Measurements from ENCODE around the gene PPP2R1A. TPM values are rescaled to one million over a fixed set of nuclear protein-coding genes. Genes with fewer than 3 reads are reported as not detected.

Gene PPP2R1A
- total RNA-seq, 6 donors from 2014 or later: 90.1 to 214 (median 177) TPM

DNA sequence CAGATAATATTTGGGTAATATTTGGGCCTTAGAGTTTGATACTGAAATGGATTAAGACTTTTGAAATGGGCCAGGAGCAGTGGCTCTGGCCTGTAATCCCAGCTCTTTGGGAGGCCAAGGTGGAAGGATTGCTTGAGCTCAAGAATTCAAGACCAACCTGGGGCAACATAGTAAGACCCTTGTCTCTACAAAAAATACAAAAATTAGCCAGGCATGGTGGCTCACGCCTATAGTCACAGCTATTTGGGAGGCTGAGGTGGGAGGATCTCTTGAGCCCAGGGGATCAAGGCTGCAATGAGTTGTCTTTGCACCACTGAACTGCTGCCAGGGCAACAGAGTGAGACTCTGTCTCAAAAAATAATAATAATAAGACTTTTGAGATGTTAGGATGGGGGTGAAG lies 17.5 kb upstream of the PPP2R1A start:
- no peaks in the 10 kb centered on the region for H3K27me3 ChIP-seq
- ATAC-seq (ENCODE audit: low FRiP score in 2 of 2) (no peak), DNase-seq (no peak)
- H3K36me3 ChIP-seq: peaks cover 0 to 22% (median 9%) of the 10 kb centered on the region in 4 donors
- peaks cover 5 to 20% (median 10%) of the 10 kb centered on the region in 4 donors for H3K4me1 ChIP-seq
- peak overlapping the region in 2 of 4 donors; percentile 89 to 93 for H3K27ac ChIP-seq
- TF ChIP-seq, protein P1, sequence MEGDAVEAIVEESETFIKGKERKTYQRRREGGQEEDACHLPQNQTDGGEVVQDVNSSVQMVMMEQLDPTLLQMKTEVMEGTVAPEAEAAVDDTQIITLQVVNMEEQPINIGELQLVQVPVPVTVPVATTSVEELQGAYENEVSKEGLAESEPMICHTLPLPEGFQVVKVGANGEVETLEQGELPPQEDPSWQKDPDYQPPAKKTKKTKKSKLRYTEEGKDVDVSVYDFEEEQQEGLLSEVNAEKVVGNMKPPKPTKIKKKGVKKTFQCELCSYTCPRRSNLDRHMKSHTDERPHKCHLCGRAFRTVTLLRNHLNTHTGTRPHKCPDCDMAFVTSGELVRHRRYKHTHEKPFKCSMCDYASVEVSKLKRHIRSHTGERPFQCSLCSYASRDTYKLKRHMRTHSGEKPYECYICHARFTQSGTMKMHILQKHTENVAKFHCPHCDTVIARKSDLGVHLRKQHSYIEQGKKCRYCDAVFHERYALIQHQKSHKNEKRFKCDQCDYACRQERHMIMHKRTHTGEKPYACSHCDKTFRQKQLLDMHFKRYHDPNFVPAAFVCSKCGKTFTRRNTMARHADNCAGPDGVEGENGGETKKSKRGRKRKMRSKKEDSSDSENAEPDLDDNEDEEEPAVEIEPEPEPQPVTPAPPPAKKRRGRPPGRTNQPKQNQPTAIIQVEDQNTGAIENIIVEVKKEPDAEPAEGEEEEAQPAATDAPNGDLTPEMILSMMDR (IDR thresholded peaks at IDR 0.05): no peak
- TF ChIP-seq POLR2A (IDR thresholded peaks at IDR 0.05) (no peak), EP300 (IDR thresholded peaks at IDR 0.05) (no peak), POLR2AphosphoS5 (IDR thresholded peaks at IDR 0.05) (no peak)
- 97 to 100% methylated on average over 1 of the region's 1 CpG for WGBS, 2 donors
- no peak overlapping the region for H3K4me3 ChIP-seq
- H3K9me3 ChIP-seq: no peaks in the 10 kb centered on the region

DNA sequence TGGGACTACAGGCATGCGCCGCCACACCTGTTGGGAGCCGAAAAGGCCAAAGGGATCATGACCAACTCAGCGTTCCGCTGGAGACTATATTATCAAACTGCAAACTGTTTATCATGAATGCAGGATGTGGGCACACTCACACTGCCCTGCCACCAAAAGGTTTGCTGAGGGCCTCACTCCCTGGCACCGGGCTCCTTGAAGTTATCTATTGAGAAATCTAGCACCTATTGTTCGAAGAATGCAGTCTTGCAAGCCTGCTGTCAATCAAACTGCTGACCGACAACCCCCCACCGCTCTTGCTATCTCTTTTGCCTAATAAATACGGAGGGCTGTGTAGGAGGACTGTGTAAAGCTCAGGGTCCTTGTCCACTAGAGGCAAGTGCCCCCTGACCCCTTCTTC lies 13.3 kb upstream of the PPP2R1A start:
- Histone ChIP-seq H3K27ac (no peak overlapping the region), H3K27me3 (no peaks in the 10 kb centered on the region), H3K4me3 (no peak overlapping the region), H3K9me3 (no peaks in the 10 kb centered on the region), H3K36me3 (no peaks in the 10 kb centered on the region), H3K4me1 (peaks cover 0 to 9% (median 5%) of the 10 kb centered on the region in 4 donors)
- 53 to 68% methylated on average over 10 of the region's 10 CpGs for WGBS, 2 donors
- DNase-seq: no peak
- ATAC-seq (ENCODE audit: low FRiP score in 2 of 2): no peak
- TF ChIP-seq POLR2AphosphoS5 (IDR thresholded peaks at IDR 0.05): no peak
- TF ChIP-seq, protein P1 (IDR thresholded peaks at IDR 0.05): no peak

DNA sequence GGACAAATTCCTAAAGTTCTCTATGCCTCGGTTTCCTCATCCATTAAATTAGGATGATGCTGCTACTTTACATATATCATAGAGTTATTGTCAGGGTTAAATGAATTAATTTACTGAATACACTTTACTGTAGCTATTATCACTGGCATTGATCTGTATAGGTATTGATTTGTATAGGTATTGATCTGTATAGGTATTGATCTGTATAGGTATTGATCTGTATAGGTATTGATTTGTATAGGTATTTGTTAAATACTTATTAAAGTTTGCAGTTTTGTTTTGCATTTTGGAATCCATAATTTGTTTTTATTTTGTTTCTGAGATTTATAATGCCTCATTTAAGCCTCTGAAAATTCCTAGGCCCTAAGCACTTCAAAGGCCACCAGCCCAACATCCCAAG lies 2.4 kb upstream of the PPP2R1A start:
- 100% methylated on average over 1 of the region's 1 CpG for WGBS, 2 donors
- Histone ChIP-seq H3K4me3 (no peak overlapping the region), H3K4me1 (peaks cover 24 to 25% (median 24%) of the 10 kb centered on the region in 4 donors), H3K9me3 (no peaks in the 10 kb centered on the region), H3K27ac (no peak overlapping the region), H3K36me3 (no peaks in the 10 kb centered on the region), H3K27me3 (no peaks in the 10 kb centered on the region)
- no peak for ATAC-seq (ENCODE audit: low FRiP score in 2 of 2)
- no peak for DNase-seq
- TF ChIP-seq POLR2AphosphoS5 (IDR thresholded peaks at IDR 0.05) (no peak), POLR2A (IDR thresholded peaks at IDR 0.05) (no peak)
- TF ChIP-seq, protein P1 (IDR thresholded peaks at IDR 0.05): no peak

- Histone ChIP-seq H3K27me3 (no peaks in the 10 kb centered on the region), H3K36me3 (peaks cover 0 to 9% (median 0%) of the 10 kb centered on the region in 4 donors), H3K4me3 (peak overlapping the region; percentile 5 to 86 (median 72)), H3K9me3 (no peaks in the 10 kb centered on the region), H3K4me1 (peaks cover 28 to 39% (median 33%) of the 10 kb centered on the region in 4 donors), H3K27ac (peak overlapping the region; percentile 73 to 100 (median 94))
- ATAC-seq (ENCODE audit: low FRiP score in 2 of 2): peak in 1 of 2 donors; percentile 25
- TF ChIP-seq, protein P1 (IDR thresholded peaks at IDR 0.05): peak in 5 of 6 experiments; percentile 11 to 39 (median 23)
- TF ChIP-seq POLR2A (IDR thresholded peaks at IDR 0.05) (peak in 2 of 4 donors; percentile 68 to 69), EP300 (IDR thresholded peaks at IDR 0.05) (no peak), POLR2AphosphoS5 (IDR thresholded peaks at IDR 0.05) (peak; percentile 83)
- peak in 1 of 2 donors; percentile 95 for DNase-seq
- 5 to 9% methylated on average over 30 to 32 of the region's 32 CpGs for WGBS, 2 donors
Measured at GRCh38 chr19:52188822-52189734, 774 bp upstream of the PPP2R1A start.

Measured in upper lobe of left lung (tissue), 6 donors.